PC-3 (cell line): ENCODE results near the gene GLB1L3.

Experiments
- CTCF ChIP-seq: fragments of 300-600 bp; sonication (generic); conservative IDR thresholded peaks from 2 replicates; pipeline ENCODE4 v1.5.1; 2017; ENCODE audit warnings: antibody characterized with exemption, low read depth, mild to moderate bottlenecking, low read length
- EZH2 ChIP-seq: fragments of 300-600 bp; sonication (generic); IDR thresholded peaks from one replicate; pipeline ENCODE4 v1.6.1; 2017; ENCODE audit warnings: antibody characterized with exemption, mild to moderate bottlenecking, low read length; ENCODE audit not compliant: unreplicated experiment

GRCh38 chr11:134273317-134273712 is 2.9 kb upstream of the GLB1L3 start:
- TF ChIP-seq CTCF (no peak), EZH2 (no peak)
